GM12874 (cell line): Measurements from ENCODE around the gene USPL1.

Experiments
- TF ChIP-seq, protein P1 (sequence below): IDR thresholded peaks from 2 replicates; pipeline ENCODE4 v1.5.1; 2011; ENCODE audit warnings: low read depth, mild to moderate bottlenecking, control low read depth, low read length, moderate library complexity; ENCODE audit not compliant: insufficient read depth

USPL1 gene

DNA sequence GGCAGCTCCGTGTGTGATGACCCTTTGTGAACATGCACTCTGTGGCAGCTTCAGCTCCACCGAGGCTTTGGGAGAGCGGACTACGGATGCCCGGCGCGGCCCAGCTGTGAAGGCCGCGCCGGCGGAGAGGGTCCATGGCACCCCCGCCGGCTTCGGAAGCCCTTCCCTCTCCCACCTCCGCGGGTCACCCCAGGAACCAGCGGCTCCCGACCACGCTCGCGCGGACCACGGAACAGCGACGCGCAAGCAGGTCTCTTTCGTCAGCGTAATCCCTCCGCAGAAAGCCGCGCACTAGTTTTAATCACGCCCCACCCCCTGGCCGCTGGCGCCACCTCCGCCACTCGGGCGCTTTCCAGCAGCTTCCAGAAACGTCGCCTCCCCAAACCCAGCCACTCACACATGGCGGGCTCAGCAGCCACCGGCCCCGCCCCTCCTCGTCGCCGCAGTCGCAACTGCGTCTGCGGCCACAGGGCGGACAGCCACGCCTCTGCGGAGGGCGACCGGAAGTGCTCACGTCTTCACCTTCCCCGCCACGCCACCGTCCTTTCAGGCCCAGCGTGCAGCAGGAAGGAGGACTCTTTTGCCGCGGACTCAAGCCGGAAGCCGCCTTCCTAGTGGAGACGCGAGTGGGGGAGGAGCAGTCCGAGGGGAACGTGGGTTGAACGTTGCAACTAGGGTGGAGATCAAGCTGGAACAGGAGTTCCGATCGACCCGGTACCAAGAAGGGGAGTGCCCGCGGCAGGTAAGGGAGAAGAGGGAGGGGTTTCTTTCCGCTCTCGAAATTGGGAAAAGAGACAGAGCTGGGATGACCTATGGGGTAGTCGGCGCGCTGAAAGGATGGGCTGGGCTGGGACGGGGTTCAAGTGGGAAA is at the start of gene USPL1:
Gene USPL1, plus strand, starts transcription at position 606 of the 871 bp plus-strand sequence. CDS start 3,221 bp downstream, outside the sequence.
- TF ChIP-seq, protein P1, sequence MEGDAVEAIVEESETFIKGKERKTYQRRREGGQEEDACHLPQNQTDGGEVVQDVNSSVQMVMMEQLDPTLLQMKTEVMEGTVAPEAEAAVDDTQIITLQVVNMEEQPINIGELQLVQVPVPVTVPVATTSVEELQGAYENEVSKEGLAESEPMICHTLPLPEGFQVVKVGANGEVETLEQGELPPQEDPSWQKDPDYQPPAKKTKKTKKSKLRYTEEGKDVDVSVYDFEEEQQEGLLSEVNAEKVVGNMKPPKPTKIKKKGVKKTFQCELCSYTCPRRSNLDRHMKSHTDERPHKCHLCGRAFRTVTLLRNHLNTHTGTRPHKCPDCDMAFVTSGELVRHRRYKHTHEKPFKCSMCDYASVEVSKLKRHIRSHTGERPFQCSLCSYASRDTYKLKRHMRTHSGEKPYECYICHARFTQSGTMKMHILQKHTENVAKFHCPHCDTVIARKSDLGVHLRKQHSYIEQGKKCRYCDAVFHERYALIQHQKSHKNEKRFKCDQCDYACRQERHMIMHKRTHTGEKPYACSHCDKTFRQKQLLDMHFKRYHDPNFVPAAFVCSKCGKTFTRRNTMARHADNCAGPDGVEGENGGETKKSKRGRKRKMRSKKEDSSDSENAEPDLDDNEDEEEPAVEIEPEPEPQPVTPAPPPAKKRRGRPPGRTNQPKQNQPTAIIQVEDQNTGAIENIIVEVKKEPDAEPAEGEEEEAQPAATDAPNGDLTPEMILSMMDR, result no peak

DNA sequence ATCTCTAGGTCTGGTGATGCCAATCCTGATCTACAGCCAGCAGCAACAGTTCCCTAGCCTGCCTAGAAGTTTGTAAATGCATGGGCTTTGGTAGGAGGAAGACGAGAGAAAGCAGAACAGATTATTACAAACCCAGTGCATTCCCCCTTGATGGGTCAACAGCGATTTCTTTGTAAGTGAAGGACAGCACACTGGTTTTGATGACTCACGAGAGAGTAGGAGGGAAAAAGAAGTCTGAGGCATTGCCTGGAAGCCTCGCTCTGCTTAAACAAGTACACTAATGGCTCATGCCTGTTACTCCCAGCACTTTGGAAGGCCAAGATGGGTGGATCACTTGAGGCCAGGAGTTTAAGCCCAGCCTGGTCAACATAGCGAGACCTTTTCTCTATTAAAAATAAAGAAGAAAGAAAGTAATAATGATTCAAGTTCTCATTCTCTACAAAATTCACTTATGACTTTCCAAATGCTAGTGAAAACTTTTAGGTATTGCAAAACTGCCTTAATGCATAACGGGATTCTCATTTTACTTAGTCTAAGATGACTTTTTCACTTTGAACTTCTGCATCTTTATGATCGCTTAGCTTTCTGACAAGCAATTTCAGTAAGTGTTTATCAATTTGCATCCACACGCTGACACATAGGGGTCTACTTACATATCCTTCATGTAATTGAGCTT is 47.7 kb upstream of the USPL1 start:
- TF ChIP-seq, protein P1, result no peak

DNA sequence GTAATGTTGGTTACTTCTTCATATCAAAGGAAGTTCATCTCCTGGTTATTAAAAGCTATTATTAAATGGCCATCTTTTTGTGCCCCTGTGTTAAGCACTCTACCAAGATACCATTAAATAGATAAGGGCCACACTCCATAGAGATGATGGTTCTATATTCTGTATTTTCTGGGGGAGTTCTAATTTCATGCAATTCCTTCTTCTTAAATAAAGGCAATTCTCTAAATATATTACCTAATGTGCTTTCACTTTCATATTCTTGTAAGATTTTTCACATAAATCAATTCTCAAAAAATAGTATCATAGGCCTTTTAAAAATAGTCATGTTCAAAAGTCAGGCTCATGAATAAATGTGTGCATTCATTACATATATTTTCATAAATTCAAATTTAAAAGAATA is 47.0 kb upstream of the USPL1 start:
- TF ChIP-seq, protein P1, result no peak

DNA sequence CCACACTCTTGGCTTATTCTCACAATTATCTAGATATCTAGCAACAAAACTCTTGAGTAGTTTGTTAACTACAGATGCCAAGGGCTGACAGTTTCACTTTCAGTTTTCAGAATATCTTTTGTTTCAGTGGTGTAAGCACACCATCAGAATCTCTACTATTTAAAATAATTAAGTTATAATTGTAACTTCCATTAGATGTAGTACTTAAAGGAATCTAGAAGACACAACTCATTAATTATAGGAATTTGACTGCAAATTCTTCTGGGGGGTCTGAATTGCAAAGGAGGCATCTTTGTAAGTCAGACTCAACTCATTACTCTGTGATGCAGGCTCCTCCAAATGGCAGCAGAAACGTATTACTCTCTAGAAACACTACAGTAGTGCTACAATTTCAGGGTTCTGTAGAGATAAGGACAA is 44.9 kb upstream of the USPL1 start:
- TF ChIP-seq, protein P1, result peak; percentile 25; the same call in 1 of the 2 replicates

DNA sequence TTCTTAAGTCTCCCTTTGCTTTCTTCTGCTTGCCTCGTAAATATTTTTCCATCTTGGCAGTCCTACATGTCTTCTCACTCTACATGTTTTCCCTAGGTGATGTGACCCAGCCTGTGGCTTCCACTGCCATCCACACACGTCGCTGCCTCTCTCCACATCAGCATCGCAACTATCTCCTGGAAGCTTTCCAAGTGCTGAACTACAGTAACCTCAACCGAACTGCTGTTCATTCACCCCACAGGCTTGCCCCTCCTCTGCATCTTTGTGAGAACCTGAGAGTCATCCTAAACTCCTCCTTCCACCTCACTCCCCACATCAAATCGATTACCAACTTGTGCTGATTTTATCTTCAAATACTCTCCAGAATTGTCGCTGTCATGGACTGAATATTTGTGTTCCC is 41.2 kb upstream of the USPL1 start:
- TF ChIP-seq, protein P1, result no peak

DNA sequence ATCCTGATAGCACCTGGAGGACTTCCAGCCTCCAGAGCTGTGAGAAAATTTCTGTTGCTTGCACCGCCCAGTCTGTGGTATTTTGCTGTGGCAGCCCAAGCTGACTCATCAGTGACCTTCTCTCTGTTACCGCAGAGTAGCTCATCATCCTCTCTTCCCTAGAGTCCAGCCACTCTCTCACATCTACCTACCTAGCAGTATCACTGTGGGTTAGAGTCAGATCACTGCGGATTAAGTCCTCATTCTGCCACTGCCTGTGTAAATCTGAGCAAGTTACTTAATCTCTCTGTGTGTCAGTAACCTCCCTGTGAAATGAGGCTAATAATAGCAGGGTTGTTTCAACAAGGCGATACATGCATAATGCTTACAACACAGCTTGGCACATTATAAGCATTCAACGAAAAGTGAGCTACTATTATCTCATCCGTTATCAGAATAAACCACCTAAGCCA is 40.3 kb upstream of the USPL1 start:
- TF ChIP-seq, protein P1, result no peak

DNA sequence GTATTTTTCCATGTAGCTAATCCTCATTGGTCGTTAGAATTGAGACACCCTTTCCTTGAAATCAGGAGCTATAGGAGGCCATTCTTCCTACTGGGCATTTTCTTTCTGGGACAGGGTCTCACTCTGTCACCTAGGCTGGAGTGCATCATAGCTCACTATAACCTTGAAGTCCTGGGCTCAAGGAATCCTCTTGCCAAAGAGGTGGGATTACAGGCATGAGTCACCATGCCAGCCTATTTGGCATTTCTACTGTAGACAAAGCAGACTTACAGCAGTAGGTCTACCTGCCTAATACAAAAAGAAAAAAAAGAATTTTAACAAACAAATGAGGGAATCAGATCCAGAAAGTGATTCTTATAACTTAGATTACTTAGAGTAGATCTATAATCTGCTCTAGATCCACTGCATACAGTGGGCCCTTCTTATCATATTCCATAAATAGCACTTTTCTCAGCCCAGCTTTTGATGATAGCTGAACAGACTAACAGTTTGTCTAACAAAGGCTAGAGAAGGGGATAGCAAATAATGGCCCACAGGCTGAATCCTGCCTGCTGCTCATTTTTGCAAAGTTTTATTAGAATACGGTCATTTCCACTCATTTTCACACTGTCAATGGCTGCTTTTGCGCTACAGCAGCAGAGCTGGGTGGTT is 36.7 kb upstream of the USPL1 start:
- TF ChIP-seq, protein P1, result no peak
